Measurements from ENCODE around the gene RIIAD1.

Gene RIIAD1

GRCh38 chr1:151739590-151740355 is 18.5 kb downstream of the RIIAD1 start:
- Histone ChIP-seq H3K36me3 (no peaks in the 10 kb centered on the region), H3K27me3 (peaks cover 49% of the 10 kb centered on the region), H3K9me3 (no peaks in the 10 kb centered on the region), H3K27ac (no peak overlapping the region), H3K4me1 (ENCODE audit: control insufficient read depth in 1 of 2, insufficient read depth in 1 of 2, low read depth in 1 of 2, low read length in 1 of 2) (no peaks in the 10 kb centered on the region), H3K4me3 (ENCODE audit: low read depth in 1 of 2, low read length in 1 of 2) (no peak overlapping the region)
- TF ChIP-seq, protein P1, sequence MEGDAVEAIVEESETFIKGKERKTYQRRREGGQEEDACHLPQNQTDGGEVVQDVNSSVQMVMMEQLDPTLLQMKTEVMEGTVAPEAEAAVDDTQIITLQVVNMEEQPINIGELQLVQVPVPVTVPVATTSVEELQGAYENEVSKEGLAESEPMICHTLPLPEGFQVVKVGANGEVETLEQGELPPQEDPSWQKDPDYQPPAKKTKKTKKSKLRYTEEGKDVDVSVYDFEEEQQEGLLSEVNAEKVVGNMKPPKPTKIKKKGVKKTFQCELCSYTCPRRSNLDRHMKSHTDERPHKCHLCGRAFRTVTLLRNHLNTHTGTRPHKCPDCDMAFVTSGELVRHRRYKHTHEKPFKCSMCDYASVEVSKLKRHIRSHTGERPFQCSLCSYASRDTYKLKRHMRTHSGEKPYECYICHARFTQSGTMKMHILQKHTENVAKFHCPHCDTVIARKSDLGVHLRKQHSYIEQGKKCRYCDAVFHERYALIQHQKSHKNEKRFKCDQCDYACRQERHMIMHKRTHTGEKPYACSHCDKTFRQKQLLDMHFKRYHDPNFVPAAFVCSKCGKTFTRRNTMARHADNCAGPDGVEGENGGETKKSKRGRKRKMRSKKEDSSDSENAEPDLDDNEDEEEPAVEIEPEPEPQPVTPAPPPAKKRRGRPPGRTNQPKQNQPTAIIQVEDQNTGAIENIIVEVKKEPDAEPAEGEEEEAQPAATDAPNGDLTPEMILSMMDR (IDR thresholded peaks at IDR 0.05), result no peak

DNA sequence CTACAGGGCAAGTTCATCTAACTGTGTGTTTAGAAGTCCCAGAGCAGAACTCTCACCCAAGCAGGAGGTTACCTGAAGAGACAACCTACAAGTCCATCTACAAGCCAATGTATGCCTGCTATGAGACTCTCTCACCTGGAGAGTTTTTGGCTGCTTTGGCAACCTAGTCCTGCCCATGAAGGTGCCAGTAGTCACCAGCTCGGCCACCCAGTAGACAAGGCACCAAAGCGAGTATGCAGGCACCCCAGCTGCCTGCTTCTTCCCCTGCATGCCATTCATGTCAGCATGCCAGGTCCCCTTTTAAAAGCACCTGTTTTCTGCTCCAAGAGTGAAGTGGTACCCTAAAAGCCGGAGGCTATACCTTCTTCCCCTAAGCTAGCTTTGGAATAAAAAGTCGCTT is 20.2 kb downstream of the RIIAD1 start:
- Histone ChIP-seq H3K4me3 (ENCODE audit: low read depth in 1 of 2, low read length in 1 of 2) (no peak overlapping the region), H3K9me3 (no peaks in the 10 kb centered on the region), H3K36me3 (no peaks in the 10 kb centered on the region), H3K27me3 (peaks cover 67% of the 10 kb centered on the region), H3K27ac (no peak overlapping the region), H3K4me1 (ENCODE audit: control insufficient read depth in 1 of 2, insufficient read depth in 1 of 2, low read depth in 1 of 2, low read length in 1 of 2) (no peaks in the 10 kb centered on the region)
- TF ChIP-seq, protein P1 (IDR thresholded peaks at IDR 0.05), result no peak

DNA sequence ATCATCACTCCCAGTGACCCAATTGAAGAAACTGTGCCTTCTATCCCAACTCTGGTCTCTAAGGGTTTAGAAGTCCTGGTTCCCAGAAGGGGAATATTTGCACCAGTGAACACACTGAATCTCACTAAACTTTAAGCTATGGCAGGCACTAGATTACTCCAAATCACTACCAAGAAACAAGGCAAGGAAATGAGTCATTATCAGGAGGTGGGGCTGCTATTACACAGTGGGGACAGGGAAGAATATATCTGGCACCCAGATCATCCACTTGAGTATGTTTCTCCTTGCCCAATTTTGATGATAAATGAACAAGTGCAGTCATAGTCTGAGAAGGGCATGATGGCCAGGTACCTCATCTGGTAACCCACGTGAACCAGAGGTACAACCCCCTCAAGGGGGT is 35.0 kb downstream of the RIIAD1 start:
- Histone ChIP-seq H3K27ac (no peak overlapping the region), H3K9me3 (no peaks in the 10 kb centered on the region), H3K36me3 (peaks cover 10% of the 10 kb centered on the region), H3K27me3 (peaks cover 12% of the 10 kb centered on the region), H3K4me1 (ENCODE audit: control insufficient read depth in 1 of 2, insufficient read depth in 1 of 2, low read depth in 1 of 2, low read length in 1 of 2) (no peaks in the 10 kb centered on the region), H3K4me3 (ENCODE audit: low read depth in 1 of 2, low read length in 1 of 2) (no peak overlapping the region)
- TF ChIP-seq, protein P1 (IDR thresholded peaks at IDR 0.05), result no peak

DNA sequence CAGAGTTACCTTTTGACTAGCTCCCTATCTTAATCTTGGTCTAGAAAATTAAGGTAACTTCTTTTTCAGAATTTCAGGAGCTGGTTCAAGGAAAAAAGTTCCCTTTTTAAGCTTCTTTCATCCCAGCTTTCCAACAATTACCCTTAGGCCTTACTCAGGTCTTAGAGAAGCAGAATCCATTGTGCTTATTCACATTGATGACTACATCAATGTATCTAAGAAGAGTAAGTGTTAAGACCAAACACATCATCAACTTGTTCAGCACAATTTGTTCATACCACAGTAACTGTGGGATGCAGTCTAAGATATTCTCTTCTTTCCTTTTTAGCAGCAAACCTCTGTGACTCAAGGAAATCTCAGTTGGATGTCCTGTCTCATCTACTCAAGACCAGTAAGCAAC is 37.9 kb downstream of the RIIAD1 start:
- peaks cover 13% of the 10 kb centered on the region in 2 experiments for H3K4me1 ChIP-seq (ENCODE audit: control insufficient read depth in 1 of 2, insufficient read depth in 1 of 2, low read depth in 1 of 2, low read length in 1 of 2)
- TF ChIP-seq, protein P1 (IDR thresholded peaks at IDR 0.05), result no peak
- no peaks in the 10 kb centered on the region for H3K27me3 ChIP-seq
- H3K27ac ChIP-seq, result no peak overlapping the region
- H3K9me3 ChIP-seq, result no peaks in the 10 kb centered on the region
- H3K4me3 ChIP-seq (ENCODE audit: low read depth in 1 of 2, low read length in 1 of 2), result no peak overlapping the region
- H3K36me3 ChIP-seq, result peaks cover 10% of the 10 kb centered on the region

DNA sequence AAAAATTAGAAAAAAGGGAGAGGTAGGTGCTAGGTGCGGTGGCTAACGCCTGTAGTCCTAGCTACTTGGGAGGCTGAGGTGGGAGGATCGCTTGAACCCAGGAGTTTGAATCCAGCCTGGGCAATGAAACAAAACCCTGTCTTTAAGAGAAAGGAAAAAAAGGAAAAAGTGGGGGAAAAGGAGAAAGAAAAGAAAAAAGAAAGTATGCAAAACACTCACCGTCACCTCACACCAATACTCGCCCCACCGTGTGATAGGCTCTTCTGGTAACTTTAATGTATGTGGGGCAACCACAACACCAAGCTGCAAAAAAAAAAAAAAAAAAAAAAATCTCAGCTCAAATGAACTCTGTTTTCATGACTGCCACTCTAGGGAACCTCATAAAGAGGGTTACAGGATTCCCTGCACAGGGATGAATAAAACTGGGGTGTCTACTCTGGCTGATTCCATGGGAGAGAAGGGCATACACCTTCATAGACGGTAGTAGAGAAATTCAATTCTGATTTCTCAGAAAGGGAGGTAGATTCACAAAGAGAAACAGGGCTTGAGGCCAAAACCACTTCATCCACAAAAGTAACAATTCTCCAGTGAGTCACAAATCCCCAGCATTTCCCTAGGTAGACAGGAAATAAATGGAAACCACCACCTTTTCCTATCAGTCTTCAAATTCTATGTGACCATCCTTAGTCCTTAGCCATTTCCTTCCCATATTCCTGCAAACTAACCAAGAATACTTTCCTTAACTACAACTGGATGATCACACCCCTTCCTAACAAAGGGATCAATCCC is 39.5 kb downstream of the RIIAD1 start:
- peaks cover 10% of the 10 kb centered on the region for H3K36me3 ChIP-seq
- no peak overlapping the region for H3K4me3 ChIP-seq (ENCODE audit: low read depth in 1 of 2, low read length in 1 of 2)
- no peak overlapping the region for H3K27ac ChIP-seq
- no peaks in the 10 kb centered on the region for H3K9me3 ChIP-seq
- no peaks in the 10 kb centered on the region for H3K27me3 ChIP-seq
- TF ChIP-seq, protein P1 (IDR thresholded peaks at IDR 0.05), result no peak
- peaks cover 13 to 17% of the 10 kb centered on the region in 2 experiments for H3K4me1 ChIP-seq (ENCODE audit: control insufficient read depth in 1 of 2, insufficient read depth in 1 of 2, low read depth in 1 of 2, low read length in 1 of 2)

Data from neutrophil (primary cell).